NCI-H146 treated with DMSO at 0.1 percent for 48 hours (cell line): ENCODE data around the gene TRAF3IP1.

Experiments used
- DNase-seq: peaks from one replicate; lab custom pipeline; 2025; ENCODE audit not compliant: unreplicated experiment; lab: John Stamatoyannopoulos, UW

TRAF3IP1 gene

DNA sequence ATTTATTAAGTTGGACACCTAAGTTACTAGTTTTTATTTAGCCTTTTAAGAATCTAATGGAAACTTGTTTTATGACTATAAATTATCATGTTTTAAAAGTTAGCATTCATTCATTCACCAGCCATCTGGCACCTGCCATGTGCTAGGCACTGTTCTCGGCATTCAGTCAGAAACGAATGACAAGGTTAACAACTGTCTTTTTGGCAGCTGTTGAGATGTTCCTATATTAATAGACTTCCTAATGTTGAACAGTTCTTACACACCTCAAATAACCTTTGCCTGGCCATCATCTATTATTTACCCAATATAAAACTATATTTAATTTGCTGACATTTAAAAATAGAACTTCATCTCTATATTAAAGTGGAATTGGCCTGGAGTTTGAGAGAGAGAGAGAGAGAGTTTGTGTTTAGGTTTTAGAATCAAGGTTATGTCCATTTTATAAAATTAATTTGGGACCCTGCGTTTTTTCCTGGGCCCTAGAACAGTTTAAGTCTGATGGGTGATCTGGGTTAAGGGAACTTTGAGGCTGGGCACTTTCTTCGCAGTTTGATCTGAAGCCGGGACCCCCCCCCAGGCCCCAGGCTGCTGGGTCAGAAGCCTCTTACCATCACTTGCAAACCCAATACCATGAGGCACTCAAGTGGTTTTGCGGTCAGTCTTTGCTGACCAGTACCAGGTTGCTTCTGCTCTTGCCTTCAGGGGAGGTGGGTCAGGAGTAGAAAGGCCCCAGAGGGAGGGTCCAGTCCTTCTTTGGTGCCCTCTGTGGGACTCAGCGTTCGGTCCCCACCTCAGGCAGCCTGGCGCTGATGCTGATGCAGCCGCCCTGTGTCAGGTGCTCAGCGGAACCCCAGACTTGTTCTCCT is 58.1 kb downstream of the TRAF3IP1 start:
- DNase-seq = no peak

DNA sequence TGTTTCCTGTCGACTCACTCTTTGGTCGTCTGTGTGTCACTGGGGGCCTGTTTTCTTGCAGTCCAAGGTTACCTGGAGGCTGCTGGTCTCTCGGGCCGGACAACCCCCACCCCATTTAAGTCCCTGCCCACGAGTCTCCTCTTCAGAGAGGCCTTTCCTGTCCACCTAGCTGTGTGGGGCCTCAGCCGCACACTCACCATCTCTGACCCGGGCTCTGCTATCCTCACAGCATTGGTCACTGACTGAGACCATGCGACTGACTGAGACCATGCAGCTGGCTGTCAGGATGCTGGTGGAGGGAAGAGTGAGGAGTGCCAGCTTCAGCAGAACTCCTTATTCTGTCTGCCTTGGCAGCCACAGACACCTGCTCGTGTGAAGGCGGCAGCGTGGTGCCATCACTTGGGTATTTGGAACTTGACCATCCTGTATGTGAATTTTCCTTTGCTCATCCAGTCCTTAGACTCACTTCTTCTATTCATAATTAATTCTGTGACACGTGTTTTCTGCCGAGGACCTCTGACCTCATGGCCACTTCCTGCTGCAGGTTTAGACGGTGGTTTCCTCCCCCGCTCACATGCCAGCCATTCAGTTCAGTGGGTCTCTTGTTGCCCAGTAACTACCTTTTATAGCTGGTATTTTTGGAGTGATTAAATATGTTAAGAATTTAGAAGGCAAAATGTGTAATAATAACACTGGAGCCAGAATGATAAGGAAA is 58.9 kb downstream of the TRAF3IP1 start:
- no peak for DNase-seq

DNA sequence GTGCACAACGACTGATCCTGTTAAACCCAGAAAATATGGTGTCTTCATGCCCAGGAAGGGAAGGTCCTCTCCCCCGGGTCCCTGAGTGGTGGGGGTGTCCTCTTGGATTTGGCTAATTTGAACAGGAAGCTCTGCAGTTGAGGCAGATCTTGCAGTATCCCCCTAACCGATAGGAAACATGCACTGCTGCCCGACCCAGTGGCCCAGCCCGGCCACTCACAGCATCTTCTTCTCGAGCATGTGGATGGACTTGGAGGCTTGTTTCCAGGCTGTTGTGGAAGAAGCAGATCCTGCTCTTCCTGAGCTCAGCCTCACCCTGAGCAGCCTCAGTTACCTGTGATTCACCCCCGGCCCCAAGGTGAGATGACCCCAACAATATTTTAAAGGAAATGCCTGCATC is 60.0 kb downstream of the TRAF3IP1 start:
- no peak for DNase-seq

DNA sequence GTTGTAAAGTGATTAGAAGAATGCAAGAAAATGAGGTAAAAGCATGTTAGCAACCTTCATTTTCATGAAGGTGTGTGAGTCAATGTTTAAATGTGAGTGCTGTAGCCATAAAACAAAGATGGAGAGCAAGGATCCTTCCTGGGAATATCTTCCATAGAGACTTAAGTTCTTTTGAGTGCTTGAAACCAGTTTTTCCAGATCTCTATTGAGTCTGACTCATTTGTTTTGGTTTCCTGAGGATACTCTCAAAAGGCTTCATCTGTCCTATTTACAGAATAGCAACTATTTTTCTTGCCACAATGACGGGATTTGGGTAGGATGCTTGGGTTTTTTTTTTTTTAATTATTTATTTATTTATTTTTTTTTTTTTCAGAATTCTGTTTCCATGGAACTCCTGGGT is 60.5 kb downstream of the TRAF3IP1 start:
- DNase-seq = no peak

DNA sequence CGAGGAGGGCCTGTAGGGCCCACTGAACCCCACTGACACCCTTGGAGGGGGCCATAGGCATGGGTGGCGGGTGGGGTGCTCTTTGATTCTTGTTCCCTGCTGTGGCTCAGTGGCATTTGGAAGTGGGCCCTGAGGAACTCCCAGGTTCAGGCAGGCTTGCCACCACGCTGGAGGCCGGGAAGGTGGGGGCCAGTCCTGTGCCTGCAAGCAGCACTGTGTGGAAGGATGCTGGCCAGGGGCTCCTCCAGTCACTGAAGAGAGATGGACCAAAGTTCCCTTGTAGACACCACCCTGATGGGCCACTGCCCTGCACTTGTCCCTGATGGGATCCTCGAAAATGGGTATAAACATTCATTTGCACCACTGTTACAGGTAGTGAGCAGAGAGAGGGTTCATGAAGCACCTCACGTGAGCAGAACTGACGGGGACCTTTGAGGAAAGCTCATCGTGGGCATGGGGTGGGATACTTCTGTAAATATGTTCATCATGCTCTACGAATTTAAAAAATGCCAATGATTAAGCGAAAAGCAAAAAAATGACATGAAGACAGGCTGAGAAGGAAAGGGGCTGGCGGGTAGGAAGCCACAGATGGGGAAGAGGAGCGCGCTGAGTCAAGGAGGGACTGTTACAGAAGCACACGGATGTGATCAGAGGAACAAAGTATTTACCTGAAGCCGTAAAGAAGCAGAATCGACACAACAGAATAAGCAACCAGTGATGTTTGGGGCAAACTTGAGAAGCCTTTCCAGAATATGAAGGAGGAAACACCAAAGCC is 61.2 kb downstream of the TRAF3IP1 start:
- no peak for DNase-seq

DNA sequence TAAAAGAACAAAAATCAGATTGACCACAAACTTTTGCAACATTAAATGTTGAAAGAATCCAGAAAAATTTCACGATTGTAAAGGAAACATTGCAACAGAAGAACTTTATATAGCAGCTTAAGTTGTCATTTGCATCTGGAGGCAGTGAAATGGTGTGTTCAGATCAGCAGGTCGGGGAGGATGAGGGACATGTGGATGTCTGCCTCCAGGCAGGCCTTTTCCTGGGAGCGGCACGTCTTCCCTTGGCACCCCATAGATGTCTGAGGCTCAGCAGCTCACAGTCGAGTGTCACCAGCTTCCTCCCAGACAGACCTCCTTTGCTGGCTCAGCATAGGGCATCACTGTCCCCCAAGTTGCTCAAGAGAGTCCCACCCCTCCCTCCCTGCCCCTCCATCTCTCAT is 62.1 kb downstream of the TRAF3IP1 start:
- no peak for DNase-seq

DNA sequence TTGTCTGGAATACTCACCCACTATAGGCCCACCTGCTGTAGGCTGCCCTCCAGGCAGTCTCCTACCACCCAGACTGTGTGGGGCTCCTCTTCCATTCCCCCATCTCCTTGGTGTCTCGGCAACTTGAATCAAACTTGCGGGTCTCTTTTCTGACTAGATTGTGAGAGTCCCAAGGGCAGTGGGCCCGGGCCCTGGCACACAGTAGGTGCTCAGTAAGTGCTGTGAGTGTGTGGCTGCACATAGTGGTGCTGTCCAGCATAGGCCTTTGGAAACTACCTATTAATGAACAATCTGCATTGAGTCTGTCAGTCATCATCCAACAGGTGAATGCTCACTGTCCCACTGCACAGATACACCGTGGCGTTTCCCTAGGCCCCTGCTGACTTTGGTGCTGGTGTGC is 62.8 kb downstream of the TRAF3IP1 start:
- DNase-seq = no peak

DNA sequence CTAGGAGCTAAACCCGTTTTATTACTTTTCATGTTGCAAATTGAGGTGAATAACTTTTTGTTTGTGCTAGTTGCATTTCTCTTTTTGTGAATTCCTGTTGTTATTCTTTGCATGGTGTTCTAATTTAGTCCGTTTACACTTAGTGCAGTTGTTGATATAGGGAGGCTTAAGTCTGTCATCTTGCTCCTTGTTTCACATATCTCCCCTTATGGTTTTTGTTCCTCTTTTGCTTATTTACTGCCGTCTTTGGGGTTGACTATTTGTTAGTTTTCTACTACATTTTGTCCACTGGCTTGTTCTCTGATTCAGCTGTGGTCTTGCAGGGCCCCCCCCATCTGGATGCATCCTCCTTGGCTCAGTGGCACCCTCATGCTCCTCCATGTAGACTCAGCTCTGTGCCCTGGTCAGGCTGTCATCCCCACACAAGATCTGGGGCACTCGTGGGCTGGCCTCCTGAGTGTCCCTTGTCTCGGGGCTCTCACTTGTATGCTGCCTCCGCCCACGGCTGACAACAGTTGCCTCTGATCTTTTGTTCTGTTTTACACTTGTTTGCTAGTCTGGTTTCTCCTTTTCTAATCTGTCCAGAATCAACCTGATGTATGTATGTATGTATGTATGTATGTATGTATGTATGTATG is 63.5 kb downstream of the TRAF3IP1 start:
- no peak for DNase-seq

DNA sequence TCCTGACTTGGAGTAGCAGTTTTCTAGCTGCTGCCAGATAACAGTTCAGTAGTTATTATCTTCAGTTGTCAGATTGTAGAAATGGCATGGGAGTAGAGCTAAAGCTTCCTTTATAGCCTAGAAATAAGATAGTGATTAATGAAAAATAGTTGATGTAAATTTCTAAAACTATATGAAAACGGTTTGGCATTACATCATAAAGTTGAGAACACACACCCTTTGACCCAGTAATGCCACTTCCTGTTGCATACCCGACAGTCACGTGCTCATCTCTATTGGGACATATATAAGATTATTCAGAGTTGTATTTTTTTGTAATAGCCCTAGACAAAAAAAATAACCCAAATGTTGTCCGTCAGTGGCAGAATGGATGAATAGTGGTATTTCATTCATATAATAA is 67.0 kb downstream of the TRAF3IP1 start:
- DNase-seq = no peak

DNA sequence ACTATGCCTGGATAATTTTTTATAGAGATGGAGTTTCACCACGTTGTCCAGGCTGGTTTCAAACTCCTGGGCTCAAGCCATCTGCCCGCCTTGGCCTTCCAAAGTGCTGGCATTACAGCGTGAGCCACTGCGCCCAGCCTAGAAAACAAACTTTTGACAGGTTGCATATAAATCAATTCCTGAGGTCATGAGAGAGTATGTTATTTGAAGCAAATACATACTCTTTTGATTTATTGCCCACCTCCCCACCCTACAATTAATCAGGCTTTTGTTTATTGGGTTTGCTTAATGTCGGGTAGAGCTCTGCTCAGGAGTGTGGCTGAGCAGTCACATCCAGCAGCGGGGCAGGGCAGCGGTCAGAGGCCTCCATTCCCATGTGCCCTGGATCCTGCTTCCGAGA is 68.5 kb downstream of the TRAF3IP1 start:
- no peak for DNase-seq

DNA sequence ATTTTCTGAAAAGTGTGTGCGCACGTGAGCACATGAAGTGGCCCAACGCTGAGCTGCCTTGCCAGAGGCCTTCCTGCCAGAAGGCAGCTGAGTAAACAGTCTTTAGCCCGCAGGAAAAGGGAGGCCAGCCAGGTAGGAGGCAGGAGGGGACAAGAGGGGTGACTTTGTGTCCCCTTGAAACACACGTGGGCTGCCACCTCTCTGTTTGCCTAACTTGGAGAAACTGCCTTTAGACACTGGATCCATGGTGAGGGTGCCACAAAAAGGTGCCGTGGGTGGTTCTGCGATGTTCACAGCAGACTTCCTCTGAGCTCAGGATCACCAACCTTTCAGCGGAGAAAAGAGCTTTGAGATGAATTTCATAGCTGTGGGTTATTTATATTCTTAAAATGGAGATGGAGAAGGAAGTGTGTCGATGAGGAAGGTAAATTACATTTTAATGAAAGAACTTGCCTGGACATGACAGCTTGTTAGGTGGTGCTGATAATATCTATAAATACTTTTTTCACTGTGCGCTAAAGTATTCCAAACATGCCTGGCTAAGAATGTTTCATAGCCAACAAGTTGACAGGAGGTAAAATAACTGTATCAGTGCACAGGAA is 69.8 kb downstream of the TRAF3IP1 start:
- DNase-seq = peak; percentile 63

DNA sequence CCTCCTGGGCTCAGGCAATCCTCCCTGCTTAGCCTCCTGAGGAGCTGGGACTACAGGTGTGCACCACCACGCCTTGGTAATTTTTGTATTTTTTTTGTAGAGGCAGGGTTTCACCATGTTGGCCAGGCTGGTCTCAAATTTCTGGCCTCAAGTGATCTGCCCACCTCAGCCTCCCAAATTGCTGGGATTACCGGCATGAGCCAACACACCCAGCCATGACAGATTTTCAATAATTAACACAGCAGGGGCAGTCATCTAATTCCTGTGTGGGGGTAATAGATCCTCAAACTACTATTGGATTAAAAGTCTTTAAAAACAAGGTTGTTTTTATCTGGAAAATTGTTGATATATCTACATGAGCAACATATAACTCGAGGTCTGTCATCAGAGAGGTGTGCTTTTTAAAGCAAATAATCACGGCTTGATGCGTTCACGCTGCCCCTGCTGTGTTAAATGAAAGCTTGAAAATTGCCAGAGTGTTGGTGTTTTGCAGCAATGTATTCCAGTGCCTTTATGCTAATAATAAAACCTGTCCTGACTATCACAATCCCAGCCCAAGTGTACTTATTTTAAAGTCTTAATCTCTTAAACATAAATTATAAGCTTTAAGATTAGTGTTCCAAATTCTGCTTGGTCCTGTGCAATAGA is 70.8 kb downstream of the TRAF3IP1 start:
- DNase-seq = peak; percentile 78

DNA sequence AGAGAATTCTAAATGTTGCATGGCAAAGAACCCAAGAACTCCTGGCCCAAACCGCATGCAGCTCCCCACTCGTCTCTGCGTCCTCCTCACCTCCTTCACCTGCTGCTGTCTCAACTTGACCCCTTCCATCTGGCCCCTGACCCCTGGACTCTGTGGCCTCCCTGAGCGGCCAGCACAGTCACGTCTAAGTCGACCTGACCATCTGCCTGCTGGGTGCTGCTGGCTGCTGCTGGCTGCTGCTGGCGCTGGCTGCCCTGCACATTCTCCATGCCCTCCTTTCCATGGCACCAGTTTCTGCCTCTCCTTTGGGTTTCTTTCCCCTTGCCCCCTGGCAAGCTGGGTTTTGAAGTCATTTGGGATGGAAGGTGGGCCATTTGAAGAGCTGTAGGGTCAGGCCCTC is 76.3 kb downstream of the TRAF3IP1 start:
- no peak for DNase-seq

DNA sequence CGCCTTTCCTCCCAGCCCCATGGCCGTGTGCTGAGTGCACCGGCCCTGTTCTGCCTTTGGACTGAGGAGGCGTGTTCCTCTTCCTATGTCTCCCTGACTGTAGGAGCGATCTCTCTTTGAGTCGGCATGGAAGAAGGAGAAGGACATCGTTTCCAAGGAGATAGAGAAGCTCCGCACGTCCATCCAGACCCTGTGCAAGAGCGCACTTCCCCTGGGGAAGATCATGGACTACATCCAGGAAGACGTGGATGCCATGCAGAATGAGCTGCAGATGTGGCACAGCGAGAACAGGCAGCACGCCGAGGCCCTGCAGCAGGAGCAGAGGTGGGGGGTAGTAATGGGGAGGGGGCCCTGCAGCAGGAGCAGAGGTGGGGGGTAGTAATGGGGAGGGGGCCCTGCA is 77.0 kb downstream of the TRAF3IP1 start:
- no peak for DNase-seq

DNA sequence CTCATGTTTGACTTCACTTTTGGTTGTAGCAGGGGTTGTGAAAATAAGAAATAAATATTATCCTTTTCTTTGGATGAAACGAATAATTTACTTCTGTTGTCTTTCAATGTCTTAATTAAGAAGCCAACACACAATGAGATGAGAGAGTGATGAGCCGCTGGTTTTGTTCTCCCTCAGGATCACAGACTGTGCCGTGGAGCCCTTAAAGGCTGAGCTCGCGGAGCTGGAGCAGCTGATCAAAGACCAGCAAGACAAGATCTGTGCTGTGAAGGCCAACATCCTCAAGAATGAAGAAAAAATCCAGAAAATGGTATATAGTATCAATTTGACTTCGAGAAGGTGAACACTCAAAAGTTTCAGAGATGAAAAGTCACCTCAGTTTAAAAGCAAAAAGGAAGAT is 78.3 kb downstream of the TRAF3IP1 start:
- DNase-seq = no peak

DNA sequence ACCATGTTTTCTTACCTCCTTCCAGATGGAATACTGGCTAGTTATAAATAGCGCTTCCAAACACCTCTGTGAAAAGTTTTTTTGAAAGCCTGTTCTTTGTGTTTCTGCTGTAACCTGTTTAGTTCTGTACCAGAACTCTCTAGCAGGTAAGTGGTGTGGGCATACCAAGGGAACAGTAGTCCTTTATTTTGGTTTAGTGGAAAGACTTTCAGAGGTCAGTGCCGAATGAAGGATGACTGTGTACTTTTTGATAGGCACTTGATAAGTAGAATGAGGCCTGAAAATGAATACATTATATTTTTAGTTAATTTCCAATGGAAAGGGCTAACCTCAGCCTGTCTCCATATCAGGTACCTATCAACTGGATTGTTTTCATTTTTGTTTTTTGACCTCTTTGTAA is 78.8 kb downstream of the TRAF3IP1 start:
- no peak for DNase-seq

DNA sequence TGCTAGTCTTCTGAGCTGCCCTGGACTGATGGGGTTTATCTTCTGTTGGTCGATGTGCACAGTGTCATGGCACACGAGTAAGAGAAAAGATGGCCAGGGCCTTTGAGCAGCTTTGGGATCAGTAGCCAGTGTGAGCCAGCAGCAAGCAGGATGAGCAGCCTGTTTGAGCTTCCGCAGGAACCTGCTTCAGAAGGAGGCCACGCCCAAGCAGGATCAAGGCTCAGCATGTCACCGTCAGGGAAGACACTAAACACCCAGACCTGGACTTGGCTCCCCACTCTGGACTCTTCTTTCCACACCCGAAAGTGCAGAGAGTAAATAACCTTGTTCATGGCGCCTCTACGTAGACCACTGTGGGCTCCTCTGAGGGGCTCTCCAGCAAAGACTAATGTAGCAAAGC is 81.2 kb downstream of the TRAF3IP1 start:
- DNase-seq = no peak

DNA sequence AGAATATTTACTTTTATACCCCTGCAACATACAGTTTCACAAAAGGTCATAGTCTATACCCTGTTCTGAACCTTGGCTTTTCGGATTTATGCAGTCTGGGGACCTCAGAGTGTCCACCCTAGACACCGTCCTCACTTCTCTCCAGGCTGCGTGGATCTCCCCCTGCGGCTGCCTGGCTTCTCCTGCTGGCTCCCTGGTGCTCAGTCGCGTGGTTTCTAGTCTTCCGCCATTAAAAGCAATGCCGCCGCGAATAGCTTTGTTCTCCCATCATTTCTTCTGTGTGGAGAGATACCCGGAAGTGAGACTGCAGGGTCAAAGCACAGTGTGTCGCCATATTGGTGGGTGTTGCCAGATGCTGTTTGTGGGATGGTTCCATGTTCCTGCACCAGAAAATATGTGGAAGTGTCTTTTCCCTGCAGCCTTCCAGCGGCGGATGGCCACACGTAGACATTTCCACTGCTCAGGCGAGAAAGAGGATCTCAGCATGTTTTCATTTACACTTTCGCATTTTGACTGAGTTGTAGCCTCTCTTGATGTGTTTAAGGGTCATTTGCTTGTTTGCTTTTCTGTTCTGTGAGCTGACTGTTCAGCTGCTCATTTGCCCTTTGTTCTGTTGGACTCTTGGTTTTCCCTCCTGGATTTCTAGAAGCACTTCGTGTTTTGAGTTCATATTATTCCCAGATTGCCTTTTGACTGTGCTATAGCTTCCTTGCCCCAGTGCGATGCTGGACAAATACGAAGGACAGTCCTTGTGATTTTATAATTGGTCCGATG is 83.5 kb downstream of the TRAF3IP1 start:
- DNase-seq = no peak

DNA sequence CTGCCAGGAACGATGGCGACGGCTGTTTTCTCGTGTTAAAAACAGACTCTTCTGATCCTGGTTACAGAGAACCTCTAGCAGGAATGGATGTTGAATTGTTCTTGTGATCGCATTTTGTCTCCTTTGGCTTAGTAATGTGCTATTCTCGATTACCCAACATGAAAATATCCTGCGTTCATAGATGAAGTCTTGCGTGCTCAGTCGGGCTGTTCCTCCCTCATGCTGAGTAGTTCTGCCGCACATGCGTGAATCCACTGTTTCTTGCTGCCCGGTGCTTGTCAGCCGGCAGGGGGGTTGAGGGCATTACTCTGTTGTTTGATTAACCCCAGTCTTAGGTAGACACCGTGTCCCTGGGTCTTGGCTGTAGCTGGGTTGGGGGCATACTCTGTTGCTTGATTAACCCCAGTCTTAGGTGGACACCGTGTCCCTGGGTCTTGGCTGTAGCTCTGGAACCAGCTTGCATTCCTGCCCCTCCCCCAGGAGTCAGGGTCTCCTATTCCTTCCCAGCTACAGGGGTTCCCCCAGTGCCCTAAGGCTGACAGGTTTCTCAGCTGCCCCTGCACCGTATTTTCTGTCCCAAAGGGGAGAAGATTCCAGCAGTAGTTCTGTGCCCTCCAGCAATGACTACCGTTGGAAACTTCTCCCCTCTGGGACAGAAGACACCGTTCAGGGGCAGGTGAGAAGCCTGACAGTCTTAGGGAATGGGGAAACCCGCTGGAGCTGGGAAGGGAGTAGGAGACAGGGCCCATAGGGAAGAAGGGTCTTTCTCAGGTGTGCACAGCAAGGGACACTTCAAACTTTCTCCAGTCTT is 84.3 kb downstream of the TRAF3IP1 start:
- DNase-seq = no peak
